HG03442 (cell line): ENCODE results near the gene GLDN.

Experiments
- ATAC-seq: cut with Tn5 transposase; IDR thresholded peaks from one replicate; pipeline ENCODE4 v1.9.1; 2021; ENCODE audit warnings: mild to moderate bottlenecking, moderate library complexity; ENCODE audit not compliant: unreplicated experiment

The GLDN gene

GRCh38 chr15:51341366-51342226 lies at the start of gene GLDN:
GLDN (plus strand) TSS chr15:51341655; CDS start chr15:51341685, 30 bp downstream.
- no peak for ATAC-seq

- ATAC-seq = no peak
These were observed 42.8 kb upstream of the GLDN start for GRCh38 chr15:51298620-51299019.

- no peak for ATAC-seq
These were observed 42.1 kb upstream of the GLDN start for GRCh38 chr15:51299187-51300015.

GRCh38 chr15:51302480-51302879 lies 39.0 kb upstream of the GLDN start:
- ATAC-seq = no peak

- ATAC-seq = no peak
These were observed 37.9 kb upstream of the GLDN start for GRCh38 chr15:51303462-51303980.

- no peak for ATAC-seq
These were observed 34.1 kb upstream of the GLDN start for GRCh38 chr15:51307325-51307724.

- no peak for ATAC-seq
These were observed 33.6 kb upstream of the GLDN start for GRCh38 chr15:51307811-51308210.

GRCh38 chr15:51310064-51310463 lies 31.4 kb upstream of the GLDN start:
- ATAC-seq = no peak

- no peak for ATAC-seq
These were observed 29.9 kb upstream of the GLDN start for GRCh38 chr15:51311510-51311909.

GRCh38 chr15:51312166-51313073 lies 29.0 kb upstream of the GLDN start:
- no peak for ATAC-seq

- ATAC-seq = no peak
These were observed 28.4 kb upstream of the GLDN start for GRCh38 chr15:51313074-51313393.

- no peak for ATAC-seq
These were observed 27.7 kb upstream of the GLDN start for GRCh38 chr15:51313644-51314280.

- ATAC-seq = no peak
These were observed 26.8 kb upstream of the GLDN start for GRCh38 chr15:51314391-51315337.

- ATAC-seq = no peak
These were observed 25.7 kb upstream of the GLDN start for GRCh38 chr15:51315726-51316125.

GRCh38 chr15:51316636-51317035 lies 24.8 kb upstream of the GLDN start:
- ATAC-seq = no peak

- ATAC-seq = no peak
These were observed 22.9 kb upstream of the GLDN start for GRCh38 chr15:51318382-51319150.

- no peak for ATAC-seq
These were observed 21.9 kb upstream of the GLDN start for GRCh38 chr15:51319539-51319938.

- no peak for ATAC-seq
These were observed 20.6 kb upstream of the GLDN start for GRCh38 chr15:51320843-51321242.
